HG03558 (cell line): ENCODE data around the gene MEIS1.
"Not testable (repeated sequence)": the region's sequence is repeated elsewhere in the genome, so short reads cannot be mapped to it uniquely, and the experiment has no call there.

Source experiments
- ATAC-seq: cut with Tn5 transposase; IDR thresholded peaks from one replicate; pipeline ENCODE4 v1.9.1; 2021; ENCODE audit warnings: moderate number of reproducible peaks; ENCODE audit not compliant: unreplicated experiment; ENCODE audit errors: extremely low read depth

Gene MEIS1

GRCh38 chr2:66434679-66435548 lies at the start of gene MEIS1:
Gene MEIS1, plus strand, starts transcription at chr2:66435125. Its CDS starts 732 bp downstream, at chr2:66435857.
- ATAC-seq = peak; percentile 73

- ATAC-seq = no peak
Observed at GRCh38 chr2:66387016-66387753, 47.7 kb upstream of the MEIS1 start.

- no peak for ATAC-seq
Observed at GRCh38 chr2:66389651-66390131, 45.2 kb upstream of the MEIS1 start.

GRCh38 chr2:66390152-66390551 lies 44.8 kb upstream of the MEIS1 start:
- ATAC-seq = no peak

- no peak for ATAC-seq
Observed at GRCh38 chr2:66390811-66391210, 44.1 kb upstream of the MEIS1 start.

- ATAC-seq = not testable (repeated sequence)
Observed at GRCh38 chr2:66391240-66391639, 43.7 kb upstream of the MEIS1 start.

GRCh38 chr2:66405473-66405872 lies 29.5 kb upstream of the MEIS1 start:
- ATAC-seq = no peak

- ATAC-seq = no peak
Observed at GRCh38 chr2:66408905-66409304, 26.0 kb upstream of the MEIS1 start.

- ATAC-seq = no peak
Observed at GRCh38 chr2:66412874-66413273, 22.1 kb upstream of the MEIS1 start.

GRCh38 chr2:66414896-66415295 lies 20.0 kb upstream of the MEIS1 start:
- no peak for ATAC-seq

GRCh38 chr2:66418381-66418780 lies 16.5 kb upstream of the MEIS1 start:
- ATAC-seq = no peak

- ATAC-seq = no peak
Observed at GRCh38 chr2:66421612-66422011, 13.3 kb upstream of the MEIS1 start.

GRCh38 chr2:66423391-66424124 lies 11.4 kb upstream of the MEIS1 start:
- no peak for ATAC-seq

- no peak for ATAC-seq
Observed at GRCh38 chr2:66426244-66427111, 8.4 kb upstream of the MEIS1 start.

GRCh38 chr2:66427300-66427699 lies 7.6 kb upstream of the MEIS1 start:
- no peak for ATAC-seq

GRCh38 chr2:66428986-66429612 lies 5.8 kb upstream of the MEIS1 start:
- no peak for ATAC-seq

GRCh38 chr2:66429693-66430504 lies 5.0 kb upstream of the MEIS1 start:
- ATAC-seq = no peak

GRCh38 chr2:66430505-66431273 lies 4.2 kb upstream of the MEIS1 start:
- ATAC-seq = no peak
